NCI-H2227 (cell line): ENCODE measurements around the gene COX14.
"Not testable (repeated sequence)": the region's sequence is repeated elsewhere in the genome, so short reads cannot be mapped to it uniquely, and the experiment has no call there.

ENCODE experiments used
- DNase-seq: peaks from one replicate; lab custom pipeline; 2025; ENCODE audit not compliant: unreplicated experiment; lab: John Stamatoyannopoulos, UW

The COX14 gene

GRCh38 chr12:50111693-50112455 lies at the start of gene COX14:
Gene COX14, plus strand, starts transcription at chr12:50112236. Its CDS starts 7,808 bp downstream, at chr12:50120044.
- DNase-seq = peak; percentile 98

GRCh38 chr12:50062728-50063460 lies 49.1 kb upstream of the COX14 start:
- DNase-seq = no peak

- DNase-seq = no peak
Measured at GRCh38 chr12:50065726-50066310, 46.2 kb upstream of the COX14 start.

- no peak for DNase-seq
Measured at GRCh38 chr12:50066402-50066801, 45.6 kb upstream of the COX14 start.

- DNase-seq = no peak
Measured at GRCh38 chr12:50069069-50069468, 43.0 kb upstream of the COX14 start.

- DNase-seq = no peak
Measured at GRCh38 chr12:50069539-50069938, 42.5 kb upstream of the COX14 start.

- peak; percentile 77 for DNase-seq
Measured at GRCh38 chr12:50070314-50071060, 41.5 kb upstream of the COX14 start.

- DNase-seq = no peak
Measured at GRCh38 chr12:50072198-50072907, 39.7 kb upstream of the COX14 start.

- DNase-seq = no peak
Measured at GRCh38 chr12:50073206-50073605, 38.8 kb upstream of the COX14 start.

- DNase-seq = no peak
Measured at GRCh38 chr12:50073712-50074111, 38.3 kb upstream of the COX14 start.

- peak; percentile 72 for DNase-seq
Measured at GRCh38 chr12:50074936-50075807, 36.9 kb upstream of the COX14 start.

GRCh38 chr12:50075808-50076170 lies 36.2 kb upstream of the COX14 start:
- DNase-seq = no peak

GRCh38 chr12:50077099-50077498 lies 34.9 kb upstream of the COX14 start:
- no peak for DNase-seq

GRCh38 chr12:50078281-50078680 lies 33.8 kb upstream of the COX14 start:
- DNase-seq = no peak

GRCh38 chr12:50079771-50080170 lies 32.3 kb upstream of the COX14 start:
- no peak for DNase-seq

GRCh38 chr12:50081096-50081808 lies 30.8 kb upstream of the COX14 start:
- DNase-seq = no peak

GRCh38 chr12:50082644-50083043 lies 29.4 kb upstream of the COX14 start:
- DNase-seq = no peak

- no peak for DNase-seq
Measured at GRCh38 chr12:50083301-50083700, 28.7 kb upstream of the COX14 start.

GRCh38 chr12:50084409-50084774 lies 27.6 kb upstream of the COX14 start:
- not testable (repeated sequence) for DNase-seq
